ENCODE measurements around the gene DCDC2C.

- TF ChIP-seq CTCF (IDR thresholded peaks at IDR 0.05; ENCODE audit: low read depth, low read length) (no peak), POLR2A (IDR thresholded peaks at IDR 0.05; ENCODE audit: extremely low read depth, insufficient read length) (no peak), MAX (IDR thresholded peaks at IDR 0.05; ENCODE audit: low read depth, low read length) (no peak)
Observed at GRCh38 chr2:3743951-3744555, 40.7 kb downstream of the DCDC2C start.

All from NB4 (cell line).